GM19240 (cell line): Measurements from ENCODE around the gene RELN.

Experiments
- DNase-seq: peaks from one replicate; pipeline ENCODE4 v3.0.0; 2011; ENCODE audit warnings: low spot score; ENCODE audit not compliant: insufficient read length

Gene RELN

GRCh38 chr7:103990991-103991390, 1.5 kb upstream of the RELN start:
- no peak for DNase-seq

GRCh38 chr7:103989785-103990767, 618 bp upstream of the RELN start:
- DNase-seq: no peak

GRCh38 chr7:103988468-103989199, 824 bp downstream of the RELN start:
- DNase-seq: no peak

- no peak for DNase-seq
These were observed 2.0 kb downstream of the RELN start for GRCh38 chr7:103987451-103987850.

- DNase-seq: no peak
These were observed 3.8 kb downstream of the RELN start for GRCh38 chr7:103985565-103986126.

GRCh38 chr7:103984050-103984449, 5.4 kb downstream of the RELN start:
- DNase-seq: no peak

- no peak for DNase-seq
These were observed 6.1 kb downstream of the RELN start for GRCh38 chr7:103983201-103983977.

- DNase-seq: no peak
These were observed 8.4 kb downstream of the RELN start for GRCh38 chr7:103981003-103981423.

- DNase-seq: no peak
These were observed 16.6 kb downstream of the RELN start for GRCh38 chr7:103972779-103973434.

- DNase-seq: no peak
These were observed 22.1 kb downstream of the RELN start for GRCh38 chr7:103967401-103967800.

GRCh38 chr7:103966593-103967277, 22.7 kb downstream of the RELN start:
- DNase-seq: no peak

- DNase-seq: no peak
These were observed 25.2 kb downstream of the RELN start for GRCh38 chr7:103964269-103964668.

- DNase-seq: no peak
These were observed 27.4 kb downstream of the RELN start for GRCh38 chr7:103962070-103962469.

- DNase-seq: no peak
These were observed 31.1 kb downstream of the RELN start for GRCh38 chr7:103958284-103958818.

- DNase-seq: no peak
These were observed 33.5 kb downstream of the RELN start for GRCh38 chr7:103955985-103956384.

- DNase-seq: no peak
These were observed 37.0 kb downstream of the RELN start for GRCh38 chr7:103952408-103952807.

- no peak for DNase-seq
These were observed 38.1 kb downstream of the RELN start for GRCh38 chr7:103951311-103951710.

GRCh38 chr7:103949374-103949773, 40.1 kb downstream of the RELN start:
- DNase-seq: no peak

GRCh38 chr7:103947026-103947655, 42.3 kb downstream of the RELN start:
- no peak for DNase-seq
